HG02610 (cell line): ENCODE data around the gene CRIP2.

Experiments
- ATAC-seq: cut with Tn5 transposase; IDR thresholded peaks from one replicate; pipeline ENCODE4 v1.9.1; 2021; ENCODE audit warnings: mild to moderate bottlenecking, moderate library complexity; ENCODE audit not compliant: unreplicated experiment

The CRIP2 gene

DNA sequence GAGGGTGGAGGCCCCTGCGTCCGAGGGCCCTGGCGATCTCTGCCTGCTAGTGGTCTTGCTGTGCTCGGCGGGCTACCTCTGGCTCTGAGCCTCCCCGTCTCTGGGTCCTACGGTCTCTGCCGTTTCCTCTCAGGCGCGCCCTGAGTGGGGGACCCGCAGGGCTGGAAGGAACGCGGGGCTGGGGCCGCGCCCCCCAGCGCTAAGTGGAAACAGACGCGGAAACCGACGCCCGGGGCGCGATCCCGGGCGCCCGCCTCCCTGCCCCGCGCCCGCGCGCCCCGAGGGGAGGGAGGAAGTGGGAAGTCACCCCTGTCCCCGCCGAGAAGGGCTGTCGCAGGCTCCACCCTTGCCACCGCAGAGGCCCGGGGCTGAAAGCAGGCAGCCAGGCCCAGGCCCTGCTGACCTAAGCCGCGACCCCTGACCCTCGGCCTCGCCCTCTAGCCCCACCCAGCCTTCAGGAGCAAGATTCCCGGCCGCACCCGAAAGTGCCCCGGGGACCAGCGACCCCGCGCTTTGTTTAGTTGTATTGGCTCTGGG is 12.9 kb downstream of the CRIP2 start:
- no peak for ATAC-seq

DNA sequence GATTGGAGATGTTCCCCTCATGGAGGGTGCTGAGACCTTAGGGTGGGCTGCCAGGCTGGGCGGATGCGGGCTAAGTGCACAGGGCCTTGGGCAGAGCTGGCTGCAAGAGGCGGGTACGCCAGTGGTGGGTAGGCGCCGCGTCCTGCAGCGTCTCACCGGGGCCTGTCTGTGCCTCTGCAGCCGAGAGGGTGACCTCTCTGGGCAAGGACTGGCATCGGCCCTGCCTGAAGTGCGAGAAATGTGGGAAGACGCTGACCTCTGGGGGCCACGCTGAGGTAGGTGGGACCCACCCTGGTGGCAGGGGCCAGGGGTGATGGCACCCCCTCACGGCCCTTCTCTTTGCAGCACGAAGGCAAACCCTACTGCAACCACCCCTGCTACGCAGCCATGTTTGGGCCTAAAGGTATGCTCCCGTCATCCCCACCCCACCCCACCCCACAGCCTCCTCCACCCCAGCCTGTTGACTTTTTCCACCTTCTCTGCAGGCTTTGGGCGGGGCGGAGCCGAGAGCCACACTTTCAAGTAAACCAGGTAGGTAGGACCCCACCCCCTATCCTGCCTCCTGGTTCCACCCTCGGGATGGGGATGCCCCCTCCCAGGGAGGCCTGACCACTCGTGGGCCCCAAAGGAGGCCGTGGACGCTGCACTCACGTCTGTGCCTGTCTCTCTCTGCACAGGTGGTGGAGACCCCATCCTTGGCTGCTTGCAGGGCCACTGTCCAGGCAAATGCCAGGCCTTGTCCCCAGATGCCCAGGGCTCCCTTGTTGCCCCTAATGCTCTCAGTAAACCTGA is 13.6 kb downstream of the CRIP2 start:
- no peak for ATAC-seq

GRCh38 chr14:105488781-105489541 is 14.3 kb downstream of the CRIP2 start:
- no peak for ATAC-seq

DNA sequence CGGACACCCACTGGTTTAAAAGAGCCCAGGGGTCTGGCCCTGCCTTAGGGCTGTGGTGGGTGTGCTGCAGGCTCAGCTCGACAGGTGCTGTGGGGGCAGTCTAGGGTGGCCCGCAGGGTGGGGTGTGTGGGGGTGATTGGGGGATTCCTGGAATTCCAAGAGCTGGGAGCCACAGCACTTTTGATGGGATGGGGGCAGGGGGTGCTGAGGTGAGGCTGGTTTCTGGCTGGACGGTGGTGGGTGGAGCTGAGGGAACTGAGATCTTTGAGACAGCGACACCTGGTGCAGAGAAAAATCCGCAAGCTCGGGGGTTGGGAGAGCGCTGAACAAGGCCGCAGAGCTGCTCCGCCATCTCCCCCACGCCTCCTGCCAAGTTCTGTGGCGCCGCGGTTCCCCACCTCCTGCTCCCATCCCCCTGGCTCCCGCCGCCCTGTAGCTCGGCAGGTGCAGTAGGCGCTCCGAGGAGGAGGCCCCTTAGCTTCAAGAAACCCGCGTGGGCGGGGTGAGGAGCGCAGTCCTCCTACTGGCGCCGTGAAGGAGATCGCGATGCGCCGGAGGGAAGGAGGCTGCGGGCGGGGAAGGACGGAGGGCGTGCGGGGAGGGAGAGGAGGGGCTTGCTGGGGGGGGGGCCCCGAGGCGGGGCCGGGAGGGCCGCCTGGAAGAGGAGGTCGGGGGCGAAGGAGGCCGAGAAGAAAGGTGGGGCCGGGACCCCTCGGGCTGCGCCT is 15.1 kb downstream of the CRIP2 start:
- no peak for ATAC-seq

DNA sequence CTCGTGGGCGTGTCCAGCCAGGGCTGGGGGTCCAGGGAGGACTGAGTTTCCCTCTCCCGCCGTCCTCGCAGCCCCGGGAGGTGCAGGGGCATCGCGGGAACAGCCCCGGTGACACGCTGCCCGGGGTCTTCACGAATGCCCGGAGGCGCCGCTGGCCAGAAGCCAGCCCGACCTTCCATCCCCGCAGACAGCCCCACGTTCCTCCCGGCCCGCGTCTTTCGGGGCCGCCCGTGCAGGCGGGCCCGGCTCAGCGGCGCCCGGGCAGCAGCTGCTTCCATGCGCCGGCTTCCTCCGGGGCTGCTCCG is 15.6 kb downstream of the CRIP2 start:
- no peak for ATAC-seq

- ATAC-seq: peak; percentile 64
These were observed 16.1 kb downstream of the CRIP2 start, which contains the start of gene TEDC1 for GRCh38 chr14:105490572-105491365. TEDC1 (plus strand) TSS chr14:105491246; CDS start chr14:105491376, 130 bp downstream.

- ATAC-seq: peak; percentile 3
These were observed 16.8 kb downstream of the CRIP2 start for GRCh38 chr14:105491366-105491973.

- no peak for ATAC-seq
These were observed 17.7 kb downstream of the CRIP2 start for GRCh38 chr14:105492031-105492970.

GRCh38 chr14:105492971-105493871 is 18.6 kb downstream of the CRIP2 start:
- no peak for ATAC-seq

GRCh38 chr14:105493921-105494605 is 19.4 kb downstream of the CRIP2 start:
- ATAC-seq: no peak

GRCh38 chr14:105494606-105494929 is 19.9 kb downstream of the CRIP2 start:
- ATAC-seq: no peak

- ATAC-seq: no peak
These were observed 20.7 kb downstream of the CRIP2 start for GRCh38 chr14:105495101-105495989.

- no peak for ATAC-seq
These were observed 21.6 kb downstream of the CRIP2 start for GRCh38 chr14:105495990-105496830.

GRCh38 chr14:105496831-105497591 is 22.4 kb downstream of the CRIP2 start:
- no peak for ATAC-seq
